ENCODE measurements around the gene KLHL35. TPM values are rescaled to one million over a fixed set of nuclear protein-coding genes. Genes with fewer than 3 reads are reported as not detected.
"Not testable (repeated sequence)": the region's sequence is repeated elsewhere in the genome, so short reads cannot be mapped to it uniquely, and the experiment has no call there.

KLHL35 gene
- total RNA-seq, 1 donor from 2014 or later: 12.5 TPM

DNA sequence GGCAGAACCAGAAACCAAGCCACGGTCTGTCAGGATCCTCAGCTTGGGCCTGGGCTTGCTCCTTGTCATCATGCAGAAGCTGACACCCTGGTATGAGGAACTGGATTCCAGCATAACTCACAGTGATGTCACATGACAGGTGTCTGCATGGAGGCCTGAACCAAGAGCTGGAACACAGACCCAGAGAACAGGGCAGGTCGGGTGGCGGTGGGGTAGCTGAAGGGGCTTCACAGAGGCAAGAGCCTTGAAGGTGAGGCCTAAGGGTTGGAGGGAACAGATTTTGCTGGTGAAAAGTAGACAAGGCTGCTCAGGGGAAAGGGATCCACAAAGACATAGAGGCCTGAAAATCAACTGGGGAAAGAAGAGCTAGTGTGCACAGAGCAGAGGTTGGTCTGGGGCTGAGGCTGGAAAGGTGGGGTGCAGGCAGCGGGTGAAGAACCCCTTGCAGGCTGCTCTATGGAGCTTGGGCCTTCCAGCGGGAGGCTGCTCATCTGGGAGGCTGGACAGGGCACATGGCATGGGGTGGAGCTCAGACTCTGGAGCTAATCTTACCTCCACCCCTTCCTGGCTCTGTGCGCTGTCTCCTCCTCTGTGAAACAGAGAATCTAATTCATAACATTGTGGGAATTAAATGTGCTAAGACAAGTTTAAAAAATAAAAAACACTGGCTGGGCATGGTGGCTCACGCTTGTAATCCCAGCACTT lies 52.1 kb downstream of the KLHL35 start:
- peaks cover 22% of the 10 kb centered on the region for H3K4me1 Mint-ChIP-seq (ENCODE audit: low read depth)
- no peak for DNase-seq (ENCODE audit: low spot score)
- no peak overlapping the region for H3K4me3 Mint-ChIP-seq (ENCODE audit: unreplicated experiment)
- TF ChIP-seq, protein P1, sequence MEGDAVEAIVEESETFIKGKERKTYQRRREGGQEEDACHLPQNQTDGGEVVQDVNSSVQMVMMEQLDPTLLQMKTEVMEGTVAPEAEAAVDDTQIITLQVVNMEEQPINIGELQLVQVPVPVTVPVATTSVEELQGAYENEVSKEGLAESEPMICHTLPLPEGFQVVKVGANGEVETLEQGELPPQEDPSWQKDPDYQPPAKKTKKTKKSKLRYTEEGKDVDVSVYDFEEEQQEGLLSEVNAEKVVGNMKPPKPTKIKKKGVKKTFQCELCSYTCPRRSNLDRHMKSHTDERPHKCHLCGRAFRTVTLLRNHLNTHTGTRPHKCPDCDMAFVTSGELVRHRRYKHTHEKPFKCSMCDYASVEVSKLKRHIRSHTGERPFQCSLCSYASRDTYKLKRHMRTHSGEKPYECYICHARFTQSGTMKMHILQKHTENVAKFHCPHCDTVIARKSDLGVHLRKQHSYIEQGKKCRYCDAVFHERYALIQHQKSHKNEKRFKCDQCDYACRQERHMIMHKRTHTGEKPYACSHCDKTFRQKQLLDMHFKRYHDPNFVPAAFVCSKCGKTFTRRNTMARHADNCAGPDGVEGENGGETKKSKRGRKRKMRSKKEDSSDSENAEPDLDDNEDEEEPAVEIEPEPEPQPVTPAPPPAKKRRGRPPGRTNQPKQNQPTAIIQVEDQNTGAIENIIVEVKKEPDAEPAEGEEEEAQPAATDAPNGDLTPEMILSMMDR (IDR thresholded peaks at IDR 0.05): no peak
- H3K27me3 Mint-ChIP-seq (ENCODE audit: low read depth): no peaks in the 10 kb centered on the region
- no peaks in the 10 kb centered on the region for H3K36me3 Mint-ChIP-seq (ENCODE audit: low read depth)
- H3K27ac Mint-ChIP-seq (ENCODE audit: unreplicated experiment): peak overlapping the region; percentile 76
- no peaks in the 10 kb centered on the region for H3K9me3 Mint-ChIP-seq (ENCODE audit: low read depth)

DNA sequence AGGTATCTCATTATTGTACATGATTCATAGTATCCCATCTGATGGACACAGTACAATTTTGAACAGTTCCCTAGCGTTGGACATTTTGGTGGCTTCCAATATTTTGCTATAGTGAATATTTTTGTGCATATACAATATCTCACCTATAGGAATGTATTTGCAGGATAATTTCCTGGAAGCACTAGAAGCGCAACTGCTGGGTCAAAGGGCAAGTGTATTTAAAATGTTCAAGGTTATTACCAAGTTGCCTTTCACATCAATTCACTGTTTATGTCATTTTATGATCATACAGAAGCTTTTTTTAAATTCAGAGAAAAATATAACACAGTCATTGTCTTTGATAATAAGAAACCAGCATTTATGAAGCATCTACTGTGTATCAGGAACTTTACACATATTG lies 52.8 kb downstream of the KLHL35 start:
- H3K4me3 Mint-ChIP-seq (ENCODE audit: unreplicated experiment): no peak overlapping the region
- H3K27me3 Mint-ChIP-seq (ENCODE audit: low read depth): no peaks in the 10 kb centered on the region
- no peaks in the 10 kb centered on the region for H3K9me3 Mint-ChIP-seq (ENCODE audit: low read depth)
- no peak overlapping the region for H3K27ac Mint-ChIP-seq (ENCODE audit: unreplicated experiment)
- peaks cover 21% of the 10 kb centered on the region for H3K4me1 Mint-ChIP-seq (ENCODE audit: low read depth)
- TF ChIP-seq, protein P1 (IDR thresholded peaks at IDR 0.05): no peak
- no peaks in the 10 kb centered on the region for H3K36me3 Mint-ChIP-seq (ENCODE audit: low read depth)
- no peak for DNase-seq (ENCODE audit: low spot score)

DNA sequence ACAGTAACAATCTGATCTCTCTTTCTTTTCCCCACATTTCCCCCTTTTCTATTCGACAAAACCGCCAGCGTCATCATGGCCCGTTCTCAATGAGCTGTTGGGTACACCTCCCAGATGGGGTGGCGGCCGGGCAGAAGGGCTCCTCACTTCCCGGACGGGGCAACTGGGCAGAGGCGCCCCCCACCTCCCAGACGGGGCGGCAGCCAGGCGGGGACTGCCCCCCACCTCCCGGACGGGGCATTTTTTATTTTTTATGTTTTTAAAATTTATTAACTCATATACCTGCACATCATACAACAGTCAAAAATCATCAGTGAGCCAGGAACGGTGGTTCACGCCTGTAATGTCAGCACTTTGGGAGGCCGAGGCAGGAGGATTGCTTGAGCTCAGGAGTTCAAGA lies 54.2 kb downstream of the KLHL35 start:
- H3K36me3 Mint-ChIP-seq (ENCODE audit: low read depth); DNase-seq (ENCODE audit: low spot score); H3K27me3 Mint-ChIP-seq (ENCODE audit: low read depth): not testable (repeated sequence)

DNA sequence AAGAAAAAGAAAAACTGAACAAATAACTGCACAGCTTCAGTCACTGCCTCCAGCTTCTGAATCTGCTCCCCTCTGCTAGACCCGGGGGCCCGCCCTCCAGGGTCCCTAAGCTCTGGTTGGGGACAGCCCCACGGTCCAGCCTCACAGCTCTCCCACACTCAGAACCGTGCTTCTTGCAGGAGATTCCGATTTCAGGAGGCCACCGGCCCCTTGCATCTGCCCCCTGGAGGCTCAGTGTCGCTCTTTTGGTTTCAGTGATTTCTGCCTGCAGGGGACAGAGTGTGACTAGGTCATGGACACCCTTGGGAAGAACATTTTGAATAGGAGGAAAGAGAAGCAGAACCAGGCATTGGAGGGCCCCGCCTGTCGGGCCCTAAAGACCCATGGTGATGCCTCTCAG lies 56.8 kb downstream of the KLHL35 start:
- Mint-ChIP-seq H3K36me3 (ENCODE audit: low read depth) (no peaks in the 10 kb centered on the region), H3K27ac (ENCODE audit: unreplicated experiment) (no peak overlapping the region), H3K9me3 (ENCODE audit: low read depth) (no peaks in the 10 kb centered on the region), H3K27me3 (ENCODE audit: low read depth) (no peaks in the 10 kb centered on the region), H3K4me3 (ENCODE audit: unreplicated experiment) (no peak overlapping the region), H3K4me1 (ENCODE audit: low read depth) (peaks cover 22% of the 10 kb centered on the region)
- DNase-seq (ENCODE audit: low spot score): no peak
- TF ChIP-seq, protein P1 (IDR thresholded peaks at IDR 0.05): peak; percentile 53

More for the DNA sequence above, 54.2 kb downstream of the KLHL35 start:
- not testable (repeated sequence) for H3K27ac Mint-ChIP-seq (ENCODE audit: unreplicated experiment); H3K9me3 Mint-ChIP-seq (ENCODE audit: low read depth); H3K4me3 Mint-ChIP-seq (ENCODE audit: unreplicated experiment)
- H3K4me1 Mint-ChIP-seq (ENCODE audit: low read depth): peaks cover 15% of the 10 kb centered on the region

DNA sequence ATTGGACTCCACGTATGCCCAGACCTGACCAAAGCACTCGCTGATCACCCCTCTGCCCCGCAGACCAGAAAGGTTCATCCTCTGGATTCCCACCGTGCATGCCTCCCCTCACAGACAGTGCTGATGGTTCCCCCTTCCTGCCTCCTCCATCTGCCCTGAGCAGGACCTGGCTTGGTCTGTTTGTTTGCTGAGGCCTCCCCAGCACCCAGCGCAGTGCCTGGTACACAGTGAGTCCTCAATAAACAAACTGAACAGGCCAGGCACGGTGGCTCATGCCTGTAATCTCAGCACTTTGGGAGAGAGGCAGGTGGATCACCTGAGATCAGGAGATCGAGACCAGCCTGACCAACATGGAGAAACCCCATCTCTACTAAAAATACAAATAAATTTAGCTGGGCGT lies 57.4 kb downstream of the KLHL35 start:
- no peak for DNase-seq (ENCODE audit: low spot score)
- Mint-ChIP-seq H3K4me1 (ENCODE audit: low read depth) (peaks cover 17% of the 10 kb centered on the region), H3K36me3 (ENCODE audit: low read depth) (no peaks in the 10 kb centered on the region), H3K9me3 (ENCODE audit: low read depth) (no peaks in the 10 kb centered on the region), H3K27me3 (ENCODE audit: low read depth) (no peaks in the 10 kb centered on the region), H3K27ac (ENCODE audit: unreplicated experiment) (no peak overlapping the region), H3K4me3 (ENCODE audit: unreplicated experiment) (no peak overlapping the region)
- TF ChIP-seq, protein P1 (IDR thresholded peaks at IDR 0.05): no peak

DNA sequence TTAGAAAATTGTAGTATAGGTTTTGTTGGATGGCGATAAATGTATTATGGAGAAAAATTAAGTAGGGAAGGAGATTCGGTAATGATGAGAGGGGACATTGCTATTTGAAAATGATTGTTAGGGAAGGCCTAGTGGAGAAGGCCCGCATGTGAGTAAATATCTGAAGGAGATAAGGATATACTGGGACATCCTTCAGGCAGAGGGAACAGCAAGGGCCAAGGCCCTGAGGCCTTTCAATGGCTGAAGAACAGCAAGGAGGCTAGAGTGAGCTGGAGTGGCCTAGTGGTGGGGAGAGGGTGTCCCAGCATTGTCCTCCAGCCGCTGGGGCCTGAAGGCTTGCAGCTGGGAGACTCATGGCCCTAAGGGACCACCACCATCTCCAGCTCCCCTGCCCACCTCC lies 58.4 kb downstream of the KLHL35 start:
- Mint-ChIP-seq H3K9me3 (ENCODE audit: low read depth) (no peaks in the 10 kb centered on the region), H3K27ac (ENCODE audit: unreplicated experiment) (no peak overlapping the region), H3K36me3 (ENCODE audit: low read depth) (peaks cover 2% of the 10 kb centered on the region), H3K4me1 (ENCODE audit: low read depth) (peaks cover 7% of the 10 kb centered on the region), H3K4me3 (ENCODE audit: unreplicated experiment) (no peak overlapping the region), H3K27me3 (ENCODE audit: low read depth) (no peaks in the 10 kb centered on the region)
- TF ChIP-seq, protein P1 (IDR thresholded peaks at IDR 0.05): no peak
- no peak for DNase-seq (ENCODE audit: low spot score)
